HG02763 (cell line): ENCODE data around the gene PLXNC1.
A peak's percentile ranks its signal among the peaks of the same experiment; 100 is the strongest.

Experiments
- ATAC-seq: cut with Tn5 transposase; IDR thresholded peaks from one replicate; pipeline ENCODE4 v1.9.1; 2021; ENCODE audit warnings: mild to moderate bottlenecking, moderate library complexity; ENCODE audit not compliant: unreplicated experiment

PLXNC1 gene

DNA sequence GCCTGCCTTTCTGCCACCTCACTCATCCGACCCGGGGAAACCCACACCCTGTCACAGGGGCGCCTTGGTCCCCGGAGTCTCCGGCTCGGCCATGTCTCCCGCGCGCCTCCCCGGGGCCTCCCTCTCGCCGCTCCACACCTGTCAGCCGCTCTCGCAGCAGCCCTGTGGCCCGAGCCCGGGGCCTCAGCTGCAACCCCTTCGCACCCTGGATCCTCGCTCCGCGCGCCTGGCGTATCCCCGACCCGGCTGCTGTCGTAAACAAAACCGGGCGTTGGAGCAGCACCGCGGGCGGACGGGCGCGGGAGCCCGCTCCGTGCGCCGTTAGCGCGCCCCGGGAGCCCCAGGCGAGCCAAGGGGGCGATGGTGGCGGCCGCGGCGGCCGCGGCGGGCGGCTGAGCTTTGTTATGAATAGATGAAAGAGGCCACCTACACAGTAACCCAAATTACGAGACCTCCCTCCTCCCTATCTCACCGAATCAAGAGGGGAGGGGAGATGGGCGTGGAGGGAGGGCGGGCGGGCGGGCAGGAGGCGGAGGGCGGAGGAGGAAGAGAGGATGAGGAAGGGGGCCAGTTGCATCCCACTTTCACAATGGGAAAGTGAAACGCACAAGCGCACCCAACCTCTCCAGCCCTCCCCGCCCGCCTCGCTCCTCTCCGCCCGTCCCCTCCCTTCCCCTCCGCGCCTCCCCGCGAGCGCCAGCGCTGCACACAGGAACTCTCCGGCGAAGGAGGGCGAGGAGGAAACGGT, at the start of gene PLXNC1:
TSS of gene PLXNC1 (plus strand) at position 587 of the 748 bp plus-strand sequence. CDS start 395 bp downstream, outside the sequence.
- ATAC-seq, result peak; percentile 36

DNA sequence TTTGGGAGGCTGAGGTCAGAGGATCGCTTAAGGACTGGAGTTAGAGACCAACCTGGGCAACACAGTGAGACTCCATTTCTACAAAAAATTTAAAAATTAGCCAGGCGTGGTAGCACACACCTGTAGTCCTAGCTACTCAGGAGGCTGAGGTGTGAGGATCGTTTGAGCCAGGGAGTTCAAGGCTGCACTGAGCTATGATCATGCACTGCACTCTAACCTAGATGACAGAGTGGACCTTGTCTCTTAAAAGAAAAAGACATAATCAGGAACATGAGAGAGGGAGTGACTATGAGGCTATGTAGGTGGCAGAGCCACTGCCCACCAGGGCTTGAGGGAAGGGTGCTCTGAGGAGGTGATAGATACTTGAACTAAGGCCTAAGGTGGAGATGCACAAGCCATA, 49.2 kb upstream of the PLXNC1 start:
- no peak for ATAC-seq

- ATAC-seq, result no peak
Observed at GRCh38 chr12:94099632-94100031, 48.7 kb upstream of the PLXNC1 start.

GRCh38 chr12:94100211-94100627, 48.2 kb upstream of the PLXNC1 start:
- ATAC-seq, result no peak

GRCh38 chr12:94100990-94101737, 47.2 kb upstream of the PLXNC1 start:
- ATAC-seq, result no peak

DNA sequence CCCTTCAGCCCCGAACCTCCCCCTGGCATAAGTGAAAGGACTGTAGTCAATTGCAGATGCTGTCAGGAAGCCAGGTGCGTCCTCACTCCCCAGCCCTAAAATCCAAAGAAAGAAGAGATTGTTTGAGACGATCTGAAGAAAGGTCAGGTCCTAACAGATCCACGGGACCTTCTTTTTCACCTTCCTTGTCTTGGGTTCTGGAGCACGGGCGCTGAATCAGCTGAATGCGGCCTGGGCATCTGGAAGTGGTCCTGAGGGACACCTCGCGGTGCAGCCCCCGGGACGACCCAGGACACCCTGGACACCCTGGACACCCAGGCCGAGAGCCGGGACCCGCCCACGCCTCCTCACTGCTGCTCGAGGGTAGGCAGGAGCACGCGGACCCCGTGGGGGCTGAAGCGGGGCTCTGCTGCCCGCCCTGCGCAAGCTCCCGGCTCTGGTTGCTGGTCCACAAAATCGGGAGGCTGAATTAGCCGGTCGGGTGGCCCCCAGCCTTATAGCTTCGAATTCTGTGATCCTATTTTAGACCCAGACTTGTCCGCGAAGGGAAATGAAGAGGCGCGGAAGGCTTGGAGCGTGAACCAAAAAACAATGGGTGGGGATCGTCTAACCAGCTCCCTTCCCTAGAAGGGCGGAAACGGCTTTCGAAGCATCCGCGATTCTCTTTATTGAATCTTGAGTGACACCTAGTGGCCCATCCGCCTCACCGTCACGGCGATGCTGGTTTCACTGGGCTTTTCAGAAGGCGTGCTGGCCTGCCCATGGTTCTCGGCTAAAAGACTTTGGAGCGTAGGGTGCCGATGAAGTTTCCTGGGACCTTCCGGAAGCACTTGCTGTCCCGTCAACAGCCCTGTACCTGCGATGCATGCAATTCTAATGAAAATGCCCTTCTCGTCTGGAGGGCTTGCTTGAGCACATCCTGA, 46.4 kb upstream of the PLXNC1 start:
- peak; percentile 78 for ATAC-seq

- no peak for ATAC-seq
Observed at GRCh38 chr12:94103986-94104385, 44.4 kb upstream of the PLXNC1 start.

DNA sequence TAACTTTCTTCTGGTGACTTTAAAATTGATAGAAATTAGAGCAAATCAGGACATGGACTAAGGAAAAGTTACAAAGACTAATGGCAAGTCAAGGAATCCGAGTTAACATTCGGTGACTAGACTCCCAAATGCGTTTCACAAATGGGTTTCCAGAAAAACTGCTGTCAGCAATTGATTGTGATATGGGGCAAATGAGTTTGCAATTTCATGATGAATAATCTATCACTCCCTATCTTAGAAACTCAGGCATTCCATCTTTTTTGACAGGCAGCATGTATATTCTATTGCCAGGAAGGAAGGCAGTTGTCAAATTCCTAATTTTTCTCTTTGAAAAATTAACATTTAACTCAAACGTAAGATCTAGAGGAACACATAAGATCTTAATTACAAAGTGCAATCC, 40.5 kb upstream of the PLXNC1 start:
- no peak for ATAC-seq

- ATAC-seq, result no peak
Observed at GRCh38 chr12:94109160-94109559, 39.2 kb upstream of the PLXNC1 start.

DNA sequence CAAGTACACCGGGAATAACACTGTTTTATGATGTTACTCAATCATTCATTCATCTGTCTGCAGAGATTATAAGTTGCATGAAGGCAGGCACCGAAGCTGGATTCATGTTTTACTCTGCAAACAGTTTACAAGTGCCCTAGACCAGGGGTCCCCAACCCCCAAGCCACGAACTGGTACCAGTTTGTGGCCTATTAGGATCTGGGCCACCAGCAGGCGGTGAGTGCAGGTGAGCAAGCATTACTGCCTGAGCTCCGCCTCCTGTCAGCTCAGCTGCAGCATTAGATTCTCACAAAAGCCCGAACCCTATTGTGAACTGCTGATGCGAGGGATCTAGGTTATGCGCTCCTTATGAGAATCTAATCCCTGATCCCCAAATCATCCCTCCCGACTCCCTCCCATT, 38.1 kb upstream of the PLXNC1 start:
- ATAC-seq, result no peak

DNA sequence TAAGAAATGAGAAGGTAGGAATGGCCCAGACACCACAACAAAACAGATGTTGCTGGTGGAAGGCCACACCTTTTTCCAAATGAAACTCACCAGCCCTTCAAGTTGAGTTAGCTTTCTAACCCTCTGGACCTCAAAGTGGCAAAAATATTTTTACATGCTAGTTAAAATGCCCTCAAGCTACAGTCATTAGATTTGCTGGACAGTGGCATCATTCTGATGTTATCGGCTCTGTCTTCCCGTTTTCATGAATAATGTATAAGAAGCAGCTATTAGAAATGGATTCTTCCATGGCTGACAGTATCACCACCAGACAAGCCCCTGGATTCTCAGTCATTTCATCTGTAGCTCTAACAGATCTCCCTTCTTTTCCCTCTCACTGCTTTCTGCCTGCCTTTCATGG, 37.1 kb upstream of the PLXNC1 start:
- ATAC-seq, result no peak

GRCh38 chr12:94112121-94112520, 36.3 kb upstream of the PLXNC1 start:
- ATAC-seq, result no peak

DNA sequence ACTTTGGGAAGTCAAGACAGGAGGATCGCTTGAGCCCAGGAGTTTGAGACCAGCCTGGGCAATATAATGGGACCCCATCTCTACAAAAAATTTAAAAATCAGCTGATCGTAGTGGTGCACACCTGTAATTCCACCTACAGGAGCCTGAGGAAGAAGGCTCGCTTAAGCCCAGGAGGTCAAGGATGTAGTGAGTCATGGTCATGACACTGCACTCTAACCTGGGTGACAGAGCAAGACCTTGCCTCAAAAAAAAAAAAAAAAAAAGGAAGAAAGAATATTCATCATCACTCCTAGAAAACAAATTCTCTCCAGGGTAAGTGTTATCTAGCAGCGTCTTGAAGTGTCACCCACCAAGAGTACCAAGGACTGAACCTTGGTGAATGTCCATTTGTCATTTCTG, 34.2 kb upstream of the PLXNC1 start:
- ATAC-seq, result no peak

DNA sequence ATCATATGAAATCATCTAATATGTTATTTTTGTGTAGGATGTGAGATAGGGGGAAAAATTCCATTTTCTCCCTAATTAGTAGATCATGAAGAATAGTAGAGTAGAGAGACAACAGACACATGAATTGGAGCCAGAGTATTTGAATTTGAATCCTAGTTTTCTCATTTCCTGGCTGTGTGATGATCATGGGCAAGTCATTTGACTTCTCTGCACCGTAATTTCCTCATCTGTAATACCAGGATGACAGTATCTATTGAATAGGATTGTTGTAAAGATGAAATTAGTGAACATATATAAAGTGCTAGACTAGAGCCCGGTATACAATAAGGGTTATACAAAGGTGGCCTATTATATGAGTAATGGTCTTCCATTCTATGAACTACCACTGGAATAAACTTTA, 32.2 kb upstream of the PLXNC1 start:
- no peak for ATAC-seq

DNA sequence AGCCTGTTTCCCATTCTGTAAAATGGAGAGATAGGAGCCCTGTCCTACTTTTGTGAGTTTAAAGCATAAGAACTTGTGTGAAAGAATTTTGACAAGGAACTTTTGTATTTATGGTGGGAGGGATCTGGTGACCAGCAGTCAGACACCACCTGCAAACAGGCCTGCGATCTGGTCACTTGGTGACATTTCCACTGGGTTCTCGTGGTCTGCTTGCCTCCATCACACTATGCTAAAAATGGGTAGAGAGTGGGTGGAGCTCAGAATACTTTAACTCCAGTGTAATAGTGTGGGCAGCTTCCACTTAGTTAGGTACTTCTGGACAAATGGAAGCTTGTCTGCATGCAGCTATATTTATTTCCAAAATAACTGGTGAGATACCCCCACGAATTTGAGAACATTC, 26.5 kb upstream of the PLXNC1 start:
- no peak for ATAC-seq

DNA sequence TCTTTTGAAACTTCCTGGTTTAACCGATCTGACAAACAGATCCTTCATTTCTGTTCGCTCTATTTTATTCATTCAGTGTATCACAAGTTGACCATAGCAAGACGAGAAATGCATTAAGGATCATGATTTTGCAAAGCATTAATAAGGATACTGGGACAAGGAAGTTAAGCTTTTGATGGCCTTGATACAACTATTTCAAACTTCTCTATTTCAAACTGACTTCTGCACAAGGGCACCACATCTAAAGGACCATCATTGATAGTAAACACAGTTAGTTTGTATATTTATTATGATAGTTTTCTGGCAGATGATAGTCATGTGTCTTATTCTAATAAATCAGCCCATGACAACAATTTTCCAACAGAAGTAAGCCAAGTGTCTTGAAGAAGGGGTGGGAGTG, 25.8 kb upstream of the PLXNC1 start:
- no peak for ATAC-seq

GRCh38 chr12:94123127-94123526, 25.2 kb upstream of the PLXNC1 start:
- no peak for ATAC-seq

DNA sequence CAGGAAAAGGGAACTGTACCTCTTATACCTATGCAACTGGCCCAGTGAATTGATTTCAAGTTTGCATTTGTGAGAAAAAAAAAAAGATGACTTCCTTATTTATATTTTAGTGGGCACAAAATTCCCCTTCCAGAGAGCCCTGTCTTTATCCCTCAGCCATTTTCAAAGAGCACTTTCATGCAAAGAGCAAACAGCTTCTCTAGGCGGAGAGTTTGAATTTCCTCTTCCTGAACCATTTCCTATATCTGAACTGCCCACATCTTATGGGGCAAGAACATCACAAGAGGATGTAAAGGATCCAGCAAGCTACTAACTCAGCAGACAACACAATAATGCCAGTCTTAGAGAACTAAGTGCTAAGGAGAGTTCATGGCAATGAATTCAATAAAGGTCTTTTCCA, 22.3 kb upstream of the PLXNC1 start:
- ATAC-seq, result no peak

GRCh38 chr12:94127239-94128131, 20.9 kb upstream of the PLXNC1 start:
- ATAC-seq, result no peak

DNA sequence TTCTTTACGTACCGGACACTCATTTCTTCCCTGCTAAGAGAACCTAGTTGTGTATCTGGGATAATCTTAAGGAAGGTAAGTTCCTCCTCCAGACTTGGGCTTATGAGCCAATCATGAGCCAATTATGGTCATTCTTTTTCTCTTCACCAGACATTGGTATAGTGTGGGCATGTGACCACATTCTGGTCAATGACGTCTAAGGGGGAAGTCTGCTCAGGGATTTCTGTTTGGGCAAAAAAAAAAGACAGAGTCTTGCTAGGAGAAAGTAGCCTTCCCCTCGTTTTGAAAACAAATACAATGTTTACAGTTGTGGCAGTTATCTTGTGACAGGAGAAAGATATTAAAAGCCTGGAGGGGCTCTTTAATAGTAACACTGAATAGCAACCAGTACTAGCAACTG, 20.1 kb upstream of the PLXNC1 start:
- no peak for ATAC-seq
